NK-92 treated with Interleukin-12 subunit alpha and Interleukin-12 subunit beta, amount 100 ng/mL, for 24 hours (cell line): Measurements from ENCODE around the gene PRDM2.
A peak's percentile ranks its signal among the peaks of the same experiment; 100 is the strongest.

ENCODE experiments used
- DNase-seq: peaks from one replicate; lab custom pipeline; 2025; lab: John Stamatoyannopoulos, UW

Gene PRDM2

GRCh38 chr1:13764588-13765332, 64.8 kb downstream of the PRDM2 start:
- peak; percentile 41 for DNase-seq

- DNase-seq = no peak
Observed at GRCh38 chr1:13766592-13767564, 66.9 kb downstream of the PRDM2 start.

GRCh38 chr1:13769212-13769611, 69.2 kb downstream of the PRDM2 start:
- no peak for DNase-seq

- no peak for DNase-seq
Observed at GRCh38 chr1:13769830-13770229, 69.8 kb downstream of the PRDM2 start.

GRCh38 chr1:13770743-13771142, 70.8 kb downstream of the PRDM2 start:
- DNase-seq = no peak

GRCh38 chr1:13771745-13772144, 71.8 kb downstream of the PRDM2 start:
- no peak for DNase-seq

GRCh38 chr1:13772271-13772670, 72.3 kb downstream of the PRDM2 start:
- DNase-seq = no peak

- DNase-seq = no peak
Observed at GRCh38 chr1:13774121-13774520, 74.1 kb downstream of the PRDM2 start.

- DNase-seq = no peak
Observed at GRCh38 chr1:13775459-13775858, 75.5 kb downstream of the PRDM2 start.

GRCh38 chr1:13775916-13776315, 75.9 kb downstream of the PRDM2 start:
- DNase-seq = no peak

- DNase-seq = no peak
Observed at GRCh38 chr1:13778431-13778830, 78.4 kb downstream of the PRDM2 start.

- no peak for DNase-seq
Observed at GRCh38 chr1:13779930-13780329, 79.9 kb downstream of the PRDM2 start.

- no peak for DNase-seq
Observed at GRCh38 chr1:13780780-13781179, 80.8 kb downstream of the PRDM2 start.

GRCh38 chr1:13781228-13781627, 81.2 kb downstream of the PRDM2 start:
- no peak for DNase-seq

GRCh38 chr1:13781907-13782633, 82.1 kb downstream of the PRDM2 start:
- DNase-seq = no peak

GRCh38 chr1:13782634-13783360, 82.8 kb downstream of the PRDM2 start:
- DNase-seq = no peak

GRCh38 chr1:13783551-13783950, 83.6 kb downstream of the PRDM2 start:
- DNase-seq = no peak

GRCh38 chr1:13784971-13785370, 85.0 kb downstream of the PRDM2 start:
- DNase-seq = no peak

- no peak for DNase-seq
Observed at GRCh38 chr1:13786541-13786940, 86.6 kb downstream of the PRDM2 start.

GRCh38 chr1:13788795-13789194, 88.8 kb downstream of the PRDM2 start:
- DNase-seq = no peak

- DNase-seq = no peak
Observed at GRCh38 chr1:13790290-13791030, 90.5 kb downstream of the PRDM2 start.
